22Rv1 (cell line): ENCODE data around the gene YPEL5.

Experiments used
- CTCF ChIP-seq: fragments of 450-650 bp; IDR thresholded peaks from 2 replicates; pipeline ENCODE4 v1.5.1; 2017; ENCODE audit warnings: mild to moderate bottlenecking
- ZFX ChIP-seq: fragments of 450-650 bp; IDR thresholded peaks from 2 replicates; pipeline ENCODE4 v1.6.1; 2017; ENCODE audit warnings: antibody characterized with exemption, borderline replicate concordance

GRCh38 chr2:30139131-30139870, 7.5 kb upstream of the YPEL5 start:
- TF ChIP-seq CTCF (no peak), ZFX (no peak)
